ENCODE measurements around the gene GCSH.
"Not testable (repeated sequence)": the region's sequence is repeated elsewhere in the genome, so short reads cannot be mapped to it uniquely, and the experiment has no call there.

Gene GCSH

GRCh38 chr16:81117436-81117835 lies 21.2 kb upstream of the GCSH start:
- TF ChIP-seq CTCF (conservative IDR thresholded peaks at IDR 0.05; ENCODE audit: control insufficient read depth, insufficient read depth, low read depth, low read length) = no peak
- no peak overlapping the region for H3K4me3 ChIP-seq (ENCODE audit: control insufficient read depth, low read depth, low read length)
- DNase-seq (ENCODE audit: low read depth) = no peak

- no peak overlapping the region for H3K4me3 ChIP-seq (ENCODE audit: control insufficient read depth, low read depth, low read length)
- TF ChIP-seq CTCF (conservative IDR thresholded peaks at IDR 0.05; ENCODE audit: control insufficient read depth, insufficient read depth, low read depth, low read length) = no peak
- no peak for DNase-seq (ENCODE audit: low read depth)
Observed at GRCh38 chr16:81116285-81116684, 20.1 kb upstream of the GCSH start.

- DNase-seq (ENCODE audit: low read depth) = no peak
- no peak for TF ChIP-seq CTCF (conservative IDR thresholded peaks at IDR 0.05; ENCODE audit: control insufficient read depth, insufficient read depth, low read depth, low read length)
- H3K4me3 ChIP-seq (ENCODE audit: control insufficient read depth, low read depth, low read length) = no peak overlapping the region
Observed at GRCh38 chr16:81112453-81112852, 16.3 kb upstream of the GCSH start.

GRCh38 chr16:81109274-81109673 lies 13.1 kb upstream of the GCSH start:
- not testable (repeated sequence) for DNase-seq (ENCODE audit: low read depth); H3K4me3 ChIP-seq (ENCODE audit: control insufficient read depth, low read depth, low read length)

GRCh38 chr16:81107511-81107910 lies 11.3 kb upstream of the GCSH start:
- DNase-seq (ENCODE audit: low read depth) = no peak
- no peak overlapping the region for H3K4me3 ChIP-seq (ENCODE audit: control insufficient read depth, low read depth, low read length)
- no peak for TF ChIP-seq CTCF (conservative IDR thresholded peaks at IDR 0.05; ENCODE audit: control insufficient read depth, insufficient read depth, low read depth, low read length)

GRCh38 chr16:81106826-81107503 lies 10.8 kb upstream of the GCSH start:
- DNase-seq (ENCODE audit: low read depth) = no peak
- no peak for TF ChIP-seq CTCF (conservative IDR thresholded peaks at IDR 0.05; ENCODE audit: control insufficient read depth, insufficient read depth, low read depth, low read length)

GRCh38 chr16:81105946-81106345 lies 9.8 kb upstream of the GCSH start:
- no peak for DNase-seq (ENCODE audit: low read depth)
- no peak overlapping the region for H3K4me3 ChIP-seq (ENCODE audit: control insufficient read depth, low read depth, low read length)
- no peak for TF ChIP-seq CTCF (conservative IDR thresholded peaks at IDR 0.05; ENCODE audit: control insufficient read depth, insufficient read depth, low read depth, low read length)

More at GRCh38 chr16:81106826-81107503, 10.8 kb upstream of the GCSH start:
- H3K4me3 ChIP-seq (ENCODE audit: control insufficient read depth, low read depth, low read length) = no peak overlapping the region
